Parathyroid adenoma (tissue), 2 donors: ENCODE data around the gene TP53I3.

Experiments
- H2AFZ ChIP-seq: fragments of 300-600 bp; sonication (generic); one replicate; pipeline ENCODE4 v1.7.0; 2017; ENCODE audit warnings: antibody characterized with exemption, mild to moderate bottlenecking
- H3K27ac ChIP-seq: fragments of 300-600 bp; sonication (generic); one replicate; pipeline ENCODE4 v1.7.0; 2017
- H3K27me3 ChIP-seq: fragments of 300-600 bp; sonication (generic); one replicate; pipeline ENCODE4 v1.7.0; 2017; ENCODE audit warnings: low read length; ENCODE audit not compliant: control insufficient read depth, insufficient read depth
- H3K36me3 ChIP-seq: fragments of 300-600 bp; sonication (generic); one replicate; pipeline ENCODE4 v1.7.0; 2017; ENCODE audit warnings: low read length; ENCODE audit not compliant: control insufficient read depth, insufficient read depth
- H3K4me1 ChIP-seq: fragments of 300-600 bp; sonication (generic); one replicate; pipeline ENCODE4 v1.7.0; 2017; ENCODE audit warnings: control low read depth
- H3K4me2 ChIP-seq: fragments of 300-600 bp; sonication (generic); one replicate; pipeline ENCODE4 v1.7.0; 2017; ENCODE audit warnings: low read length
- H3K4me3 ChIP-seq: fragments of 300-600 bp; sonication (generic); one replicate; pipeline ENCODE4 v1.7.0; 2017; ENCODE audit warnings: low read depth, low read length
- H3K79me2 ChIP-seq: fragments of 300-600 bp; sonication (generic); one replicate; pipeline ENCODE4 v1.7.0; 2017; ENCODE audit warnings: control low read depth
- H3K9ac ChIP-seq: fragments of 300-600 bp; sonication (generic); one replicate; pipeline ENCODE4 v1.7.0; 2017; ENCODE audit warnings: mild to moderate bottlenecking
- H3K9me3 ChIP-seq: fragments of 300-600 bp; sonication (generic); one replicate; pipeline ENCODE4 v1.7.0; 2017; ENCODE audit warnings: low read length; ENCODE audit not compliant: control insufficient read depth
- CTCF ChIP-seq: fragments of 300-600 bp; sonication (generic); IDR thresholded peaks from one replicate; pipeline ENCODE4 v1.7.0; 2017; ENCODE audit warnings: antibody characterized with exemption, mild to moderate bottlenecking
- donor health status: primary hyperparathyroidism.

The TP53I3 gene

GRCh38 chr2:24084386-24085199 is at the start of gene TP53I3:
Gene TP53I3, minus strand, starts transcription at chr2:24084834. Its CDS starts 508 bp downstream, at chr2:24084326.
- H3K79me2 ChIP-seq = peaks cover 13% of the 10 kb centered on the region
- TF ChIP-seq CTCF = peak; percentile 97
- H3K36me3 ChIP-seq = no peaks in the 10 kb centered on the region
- H3K4me1 ChIP-seq = peaks cover 12% of the 10 kb centered on the region
- H3K27me3 ChIP-seq = no peaks in the 10 kb centered on the region
- H3K9me3 ChIP-seq = no peaks in the 10 kb centered on the region
- H2AFZ ChIP-seq = peak within 1 kb of the TSS; percentile 96
- peak within 1 kb of the TSS; percentile 51 for H3K4me3 ChIP-seq
- peak within 1 kb of the TSS; percentile 63 for H3K9ac ChIP-seq
- peak within 1 kb of the TSS; percentile 89 for H3K4me2 ChIP-seq
- peak within 1 kb of the TSS; percentile 95 for H3K27ac ChIP-seq

GRCh38 chr2:24132543-24132942 is 47.9 kb upstream of the TP53I3 start:
- peaks cover 28% of the 10 kb centered on the region for H3K79me2 ChIP-seq
- H3K9ac ChIP-seq = no peak overlapping the region
- H3K4me2 ChIP-seq = no peak overlapping the region
- H3K9me3 ChIP-seq = no peaks in the 10 kb centered on the region
- H3K27me3 ChIP-seq = no peaks in the 10 kb centered on the region
- no peaks in the 10 kb centered on the region for H3K4me1 ChIP-seq
- no peak overlapping the region for H2AFZ ChIP-seq
- H3K4me3 ChIP-seq = no peak overlapping the region
- H3K27ac ChIP-seq = no peak overlapping the region
- TF ChIP-seq CTCF = no peak
- H3K36me3 ChIP-seq = no peaks in the 10 kb centered on the region

GRCh38 chr2:24125956-24126355 is 41.3 kb upstream of the TP53I3 start:
- Histone ChIP-seq H3K4me1 (peaks cover 5% of the 10 kb centered on the region), H3K36me3 (no peaks in the 10 kb centered on the region), H3K9me3 (no peaks in the 10 kb centered on the region), H3K4me2 (no peak overlapping the region), H3K27ac (no peak overlapping the region), H3K9ac (no peak overlapping the region), H3K27me3 (no peaks in the 10 kb centered on the region), H3K4me3 (no peak overlapping the region), H3K79me2 (peaks cover 3% of the 10 kb centered on the region), H2AFZ (no peak overlapping the region)
- TF ChIP-seq CTCF = no peak

- peak overlapping the region; percentile 73 for H3K4me3 ChIP-seq
- peak overlapping the region; percentile 82 for H3K4me2 ChIP-seq
- peak overlapping the region; percentile 97 for H2AFZ ChIP-seq
- no peaks in the 10 kb centered on the region for H3K36me3 ChIP-seq
- H3K9me3 ChIP-seq = no peaks in the 10 kb centered on the region
- H3K79me2 ChIP-seq = peaks cover 2% of the 10 kb centered on the region
- H3K27me3 ChIP-seq = no peaks in the 10 kb centered on the region
- peak overlapping the region; percentile 88 for H3K27ac ChIP-seq
- TF ChIP-seq CTCF = no peak
- no peak overlapping the region for H3K9ac ChIP-seq
- H3K4me1 ChIP-seq = peaks cover 5% of the 10 kb centered on the region
Observed at GRCh38 chr2:24123922-24124580, 39.4 kb upstream of the TP53I3 start.
